Muscle layer of colon (tissue), 2 donors: ENCODE results near the gene SIM2.
A peak's percentile ranks its signal among the peaks of the same experiment; 100 is the strongest.

Experiments
- H3K27ac ChIP-seq: one replicate; pipeline ENCODE4 v1.7.0; 2013; ENCODE audit warnings: low read depth, mild to moderate bottlenecking, low read length, moderate library complexity
- H3K27me3 ChIP-seq, 2 donors: one replicate each; pipeline ENCODE4 v1.7.0; 2013; ENCODE audit warnings: low read length in 2 of 2, mild to moderate bottlenecking in 2 of 2; ENCODE audit not compliant: insufficient read depth in 2 of 2, control insufficient read depth in 1 of 2
- H3K36me3 ChIP-seq: one replicate; pipeline ENCODE4 v1.7.0; 2013; ENCODE audit warnings: mild to moderate bottlenecking, low read length; ENCODE audit not compliant: insufficient read depth
- H3K4me1 ChIP-seq: one replicate; pipeline ENCODE4 v1.7.0; 2013; ENCODE audit warnings: mild to moderate bottlenecking, low read length; ENCODE audit not compliant: insufficient read depth
- H3K4me3 ChIP-seq, 2 donors: one replicate each; pipeline ENCODE4 v1.7.0; 2013; ENCODE audit warnings: low read length in 2 of 2, low read depth in 1 of 2, mild to moderate bottlenecking in 1 of 2, moderate library complexity in 1 of 2
- H3K9ac ChIP-seq: one replicate; pipeline ENCODE4 v1.7.0; 2013; ENCODE audit warnings: low read length
- H3K9me3 ChIP-seq: one replicate; pipeline ENCODE4 v1.7.0; 2013; ENCODE audit warnings: mild to moderate bottlenecking, low read length
- donor health status: abdominal sarcoma.
- donor health status: Adenocarcinoma of cecum.

Gene SIM2

DNA sequence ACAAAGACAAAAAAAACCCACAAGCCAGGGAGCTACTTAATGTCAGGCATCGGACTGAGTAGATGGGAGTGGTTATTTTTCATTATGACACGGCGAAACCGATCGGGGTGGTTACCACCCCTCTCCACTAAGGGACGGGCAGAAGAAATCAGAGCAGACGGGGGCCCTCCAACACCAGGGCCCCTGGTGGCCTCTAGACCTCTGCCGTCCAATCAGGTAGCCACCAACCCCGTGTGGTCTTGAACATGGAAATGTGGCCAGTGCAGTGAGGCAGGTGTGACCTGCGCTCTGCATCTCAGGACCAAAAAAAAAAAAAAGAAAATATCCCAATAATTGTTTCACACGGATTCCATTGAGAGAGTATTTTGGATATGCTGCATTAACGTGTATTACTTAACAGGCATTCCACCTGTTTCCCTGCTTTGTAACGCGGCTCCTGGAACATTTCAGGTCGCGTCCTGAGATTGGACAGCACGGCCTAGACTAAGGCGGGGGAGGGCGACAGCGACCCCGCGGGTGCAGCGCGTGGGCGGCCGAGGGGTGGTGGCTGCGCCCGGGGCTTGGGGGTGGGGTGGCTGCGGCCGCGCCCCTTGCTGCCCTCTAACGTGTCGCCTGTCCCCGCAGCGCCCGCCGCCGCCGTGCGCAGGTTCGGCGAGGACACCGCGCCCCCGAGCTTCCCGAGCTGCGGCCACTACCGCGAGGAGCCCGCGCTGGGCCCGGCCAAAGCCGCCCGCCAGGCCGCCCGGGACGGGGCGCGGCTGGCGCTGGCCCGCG, 48.3 kb downstream of the SIM2 start:
- Histone ChIP-seq H3K9ac (no peak overlapping the region), H3K4me1 (peaks cover 8% of the 10 kb centered on the region), H3K4me3 (no peak overlapping the region), H3K9me3 (no peaks in the 10 kb centered on the region), H3K27me3 (peaks cover 10 to 21% of the 10 kb centered on the region in 2 donors), H3K27ac (no peak overlapping the region), H3K36me3 (no peaks in the 10 kb centered on the region)

GRCh38 chr21:36747815-36748383, 49.0 kb downstream of the SIM2 start:
- Histone ChIP-seq H3K9me3 (no peaks in the 10 kb centered on the region), H3K27ac (no peak overlapping the region), H3K27me3 (peaks cover 10 to 21% of the 10 kb centered on the region in 2 donors), H3K4me1 (peaks cover 8% of the 10 kb centered on the region), H3K36me3 (no peaks in the 10 kb centered on the region), H3K9ac (no peak overlapping the region), H3K4me3 (peak overlapping the region in 1 of 2 donors; percentile 43)

- Histone ChIP-seq H3K36me3 (no peaks in the 10 kb centered on the region), H3K4me1 (peaks cover 8% of the 10 kb centered on the region), H3K4me3 (no peak overlapping the region), H3K27me3 (peaks cover 10 to 18% of the 10 kb centered on the region in 2 donors), H3K27ac (no peak overlapping the region), H3K9me3 (no peaks in the 10 kb centered on the region), H3K9ac (no peak overlapping the region)
Measured at GRCh38 chr21:36749935-36750575, 51.1 kb downstream of the SIM2 start.

DNA sequence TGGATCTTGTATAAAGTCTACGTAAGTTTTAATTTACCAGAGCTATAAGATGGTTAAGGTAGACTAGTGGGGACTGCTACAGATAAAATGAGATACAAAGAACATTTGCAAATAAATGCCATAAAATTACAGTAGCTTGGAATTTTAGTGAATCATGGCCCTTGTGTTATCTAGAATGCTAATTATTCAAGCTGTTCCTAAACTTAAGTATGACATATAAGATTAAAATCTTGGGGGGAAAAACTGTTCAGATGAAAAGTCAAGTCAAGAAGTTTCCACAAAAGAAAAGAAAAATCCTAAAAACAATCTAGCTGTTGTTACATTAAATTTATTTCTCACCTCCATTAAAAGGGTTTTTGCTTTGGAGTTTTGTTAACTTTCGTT, 51.7 kb downstream of the SIM2 start:
- H3K4me1 ChIP-seq = peaks cover 8% of the 10 kb centered on the region
- H3K4me3 ChIP-seq = no peak overlapping the region
- no peaks in the 10 kb centered on the region for H3K36me3 ChIP-seq
- H3K27ac ChIP-seq = no peak overlapping the region
- H3K9ac ChIP-seq = no peak overlapping the region
- H3K9me3 ChIP-seq = no peaks in the 10 kb centered on the region
- H3K27me3 ChIP-seq = peaks cover 10 to 18% of the 10 kb centered on the region in 2 donors

GRCh38 chr21:36751383-36751782, 52.5 kb downstream of the SIM2 start:
- no peak overlapping the region for H3K27ac ChIP-seq
- H3K4me3 ChIP-seq = no peak overlapping the region
- peaks cover 8% of the 10 kb centered on the region for H3K4me1 ChIP-seq
- H3K9me3 ChIP-seq = no peaks in the 10 kb centered on the region
- H3K9ac ChIP-seq = no peak overlapping the region
- no peaks in the 10 kb centered on the region for H3K36me3 ChIP-seq
- H3K27me3 ChIP-seq = peaks cover 10 to 12% of the 10 kb centered on the region in 2 donors

GRCh38 chr21:36753556-36753955, 54.6 kb downstream of the SIM2 start:
- Histone ChIP-seq H3K9me3 (no peaks in the 10 kb centered on the region), H3K27me3 (peaks cover 0 to 5% of the 10 kb centered on the region in 2 donors), H3K36me3 (no peaks in the 10 kb centered on the region), H3K27ac (no peak overlapping the region), H3K9ac (no peak overlapping the region), H3K4me3 (no peak overlapping the region), H3K4me1 (peaks cover 8% of the 10 kb centered on the region)

DNA sequence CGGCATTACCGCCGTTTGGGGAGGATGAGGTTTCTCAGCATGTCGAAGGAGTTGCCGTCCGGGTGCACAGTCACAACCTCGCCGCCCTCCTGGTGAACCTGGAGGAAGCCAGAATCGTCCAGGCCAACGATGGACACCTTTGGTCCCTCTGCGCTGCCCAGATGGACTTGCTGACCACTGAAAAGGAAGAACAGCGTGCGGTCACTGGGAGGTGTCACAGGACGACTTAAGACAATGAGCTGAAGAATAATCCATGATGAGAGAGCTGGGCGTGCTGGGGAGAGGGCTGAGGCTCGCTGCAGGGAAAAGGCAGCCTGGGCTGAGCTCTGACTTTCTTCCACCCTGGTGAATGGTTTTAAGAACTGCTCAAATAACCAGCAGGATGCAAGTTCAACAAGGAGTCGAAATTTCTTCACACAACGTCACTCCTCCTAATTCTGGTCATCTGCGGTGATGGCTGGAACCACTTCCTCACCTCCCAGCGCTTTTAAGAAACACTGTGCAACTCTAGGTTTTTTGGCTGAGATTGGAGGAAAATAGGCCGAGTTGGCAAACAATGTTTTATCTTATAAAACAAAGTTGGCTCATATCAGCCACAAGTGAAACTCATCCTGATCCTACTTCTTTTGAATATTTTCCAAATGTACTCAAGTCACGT, 55.5 kb downstream of the SIM2 start:
- no peaks in the 10 kb centered on the region for H3K27me3 ChIP-seq
- no peaks in the 10 kb centered on the region for H3K36me3 ChIP-seq
- no peak overlapping the region for H3K27ac ChIP-seq
- H3K9ac ChIP-seq = no peak overlapping the region
- H3K9me3 ChIP-seq = no peaks in the 10 kb centered on the region
- H3K4me3 ChIP-seq = no peak overlapping the region
- peaks cover 8% of the 10 kb centered on the region for H3K4me1 ChIP-seq

DNA sequence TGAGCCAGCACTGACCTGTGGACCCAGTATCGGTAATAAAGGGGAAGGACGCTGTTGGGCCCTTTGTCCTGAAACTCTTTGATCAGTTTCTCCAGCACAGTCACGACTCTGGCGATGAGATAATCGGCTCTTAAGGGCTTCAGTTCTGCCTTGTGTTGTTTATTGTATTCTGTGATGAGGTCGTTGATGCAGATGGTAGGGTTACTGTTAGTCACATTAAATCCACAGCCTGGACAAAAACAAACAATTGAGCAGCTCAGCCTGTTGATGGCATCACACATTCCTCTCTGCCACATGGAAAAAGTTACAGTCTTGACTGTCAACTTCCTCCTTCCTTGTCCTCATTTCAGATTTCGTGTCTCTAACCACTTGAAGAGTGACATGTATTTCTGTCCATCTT, 57.6 kb downstream of the SIM2 start:
- Histone ChIP-seq H3K27ac (no peak overlapping the region), H3K9me3 (no peaks in the 10 kb centered on the region), H3K4me1 (no peaks in the 10 kb centered on the region), H3K36me3 (no peaks in the 10 kb centered on the region), H3K27me3 (no peaks in the 10 kb centered on the region), H3K9ac (no peak overlapping the region), H3K4me3 (no peak overlapping the region)

DNA sequence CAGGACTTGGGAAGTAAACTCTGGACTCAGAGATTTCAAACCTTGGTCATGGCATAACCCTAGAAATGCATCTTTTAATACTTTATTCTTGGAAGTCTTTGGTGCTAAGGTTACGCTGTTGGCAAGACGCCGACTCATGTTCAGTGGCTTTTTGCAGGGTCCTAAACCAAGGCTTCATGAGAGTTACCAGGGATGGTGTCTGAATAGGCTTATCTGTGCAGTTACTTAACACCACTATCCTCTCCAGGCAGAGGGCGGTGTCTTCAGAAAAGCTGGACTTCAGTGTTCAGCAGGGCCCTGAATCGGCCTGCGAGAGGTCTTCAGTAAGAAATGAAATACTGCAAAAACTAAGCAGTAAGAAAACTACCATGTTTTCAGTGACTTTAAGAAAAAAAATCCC, 58.3 kb downstream of the SIM2 start:
- H3K9ac ChIP-seq = no peak overlapping the region
- no peak overlapping the region for H3K27ac ChIP-seq
- H3K9me3 ChIP-seq = no peaks in the 10 kb centered on the region
- no peaks in the 10 kb centered on the region for H3K4me1 ChIP-seq
- no peak overlapping the region for H3K4me3 ChIP-seq
- H3K27me3 ChIP-seq = no peaks in the 10 kb centered on the region
- H3K36me3 ChIP-seq = no peaks in the 10 kb centered on the region

DNA sequence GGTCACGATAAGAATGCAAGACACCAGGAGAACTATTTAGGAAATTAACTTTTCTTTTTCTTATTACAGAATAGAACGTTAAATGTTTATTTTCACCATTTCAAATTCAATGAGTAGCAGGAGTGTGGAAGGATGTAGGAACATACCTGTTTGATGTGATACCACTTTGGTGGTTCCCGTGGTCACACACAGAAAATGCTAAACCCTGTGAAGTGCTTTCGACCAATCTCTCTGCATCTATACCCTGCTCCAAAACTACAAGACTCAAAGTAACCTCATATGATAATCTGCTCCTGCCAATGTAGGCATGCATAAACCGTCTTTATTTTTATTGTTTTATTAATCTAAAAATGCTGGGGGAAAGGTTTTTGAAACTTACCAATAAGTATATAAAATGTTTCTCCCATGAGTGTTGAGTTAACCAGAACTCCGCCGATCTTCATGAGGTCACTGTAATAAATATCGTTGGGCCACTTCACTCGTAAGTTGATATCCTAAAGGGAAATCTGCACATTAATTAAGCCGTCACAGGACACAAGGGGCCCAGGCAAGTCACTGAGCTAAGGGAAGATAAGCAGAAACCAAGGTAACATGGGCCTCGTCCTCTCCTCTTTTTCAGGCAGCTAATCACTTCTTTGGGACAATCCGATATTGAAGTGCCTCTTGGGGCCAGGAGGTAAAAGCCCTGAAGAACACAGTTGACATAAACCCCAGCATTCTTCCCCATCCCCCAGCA, 60.6 kb downstream of the SIM2 start:
- Histone ChIP-seq H3K36me3 (no peaks in the 10 kb centered on the region), H3K4me1 (no peaks in the 10 kb centered on the region), H3K4me3 (no peak overlapping the region), H3K9me3 (no peaks in the 10 kb centered on the region), H3K9ac (no peak overlapping the region), H3K27me3 (no peaks in the 10 kb centered on the region), H3K27ac (no peak overlapping the region)

- no peak overlapping the region for H3K4me3 ChIP-seq
- H3K4me1 ChIP-seq = no peaks in the 10 kb centered on the region
- H3K27me3 ChIP-seq = no peaks in the 10 kb centered on the region
- H3K9ac ChIP-seq = no peak overlapping the region
- no peaks in the 10 kb centered on the region for H3K36me3 ChIP-seq
- H3K9me3 ChIP-seq = no peaks in the 10 kb centered on the region
- no peak overlapping the region for H3K27ac ChIP-seq
Measured at GRCh38 chr21:36761685-36762084, 62.8 kb downstream of the SIM2 start.
